Measurements from ENCODE around the gene E2F4.

- TF ChIP-seq MAX (IDR thresholded peaks at IDR 0.05), result no peak
- TF ChIP-seq ZBTB7A (IDR thresholded peaks at IDR 0.05; ENCODE audit: low read depth), result no peak
- TF ChIP-seq REST (IDR thresholded peaks at IDR 0.05; ENCODE audit: low read depth), result no peak
- no peak for TF ChIP-seq EGR1 (IDR thresholded peaks at IDR 0.05)
- no peak for TF ChIP-seq EP300 (IDR thresholded peaks at IDR 0.05; ENCODE audit: borderline replicate concordance)
Measured at GRCh38 chr16:67236563-67237395, 44.8 kb downstream of the E2F4 start.

All from Ishikawa (cell line).